GM10266 (cell line): ENCODE data around the gene SNX33.

Experiments
- DNase-seq: peaks from one replicate; pipeline ENCODE4 v3.0.0; 2012; ENCODE audit errors: extremely low spot score
- CTCF ChIP-seq: IDR thresholded peaks from 2 replicates; pipeline ENCODE4 v1.5.1; 2012; ENCODE audit warnings: mild to moderate bottlenecking, low read depth; ENCODE audit not compliant: control insufficient read depth, insufficient read depth; ENCODE audit errors: missing control alignments

Gene SNX33

GRCh38 chr15:75647370-75648155 is at the start of gene SNX33:
TSS of gene SNX33 (plus strand) at chr15:75647912. CDS start at chr15:75649103, 1,191 bp downstream.
- TF ChIP-seq CTCF: peak; percentile 62
- DNase-seq: peak; percentile 82

GRCh38 chr15:75598361-75598760 is 49.4 kb upstream of the SNX33 start:
- DNase-seq: no peak
- no peak for TF ChIP-seq CTCF

- DNase-seq: no peak
- no peak for TF ChIP-seq CTCF
Measured at GRCh38 chr15:75599401-75599800, 48.3 kb upstream of the SNX33 start.

GRCh38 chr15:75606026-75606425 is 41.7 kb upstream of the SNX33 start:
- no peak for TF ChIP-seq CTCF
- DNase-seq: no peak

- no peak for DNase-seq
- TF ChIP-seq CTCF: no peak
Measured at GRCh38 chr15:75606711-75607699, 40.7 kb upstream of the SNX33 start.

- TF ChIP-seq CTCF: no peak
- DNase-seq: no peak
Measured at GRCh38 chr15:75616766-75617165, 30.9 kb upstream of the SNX33 start.
